HG02970 (cell line): ENCODE measurements around the gene ZNF862.
A peak's percentile ranks its signal among the peaks of the same experiment; 100 is the strongest.

ENCODE experiments used
- ATAC-seq: cut with Tn5 transposase; IDR thresholded peaks from one replicate; pipeline ENCODE4 v1.9.1; 2021; ENCODE audit warnings: mild to moderate bottlenecking, moderate library complexity, moderate number of reproducible peaks; ENCODE audit not compliant: unreplicated experiment, low FRiP score

Gene ZNF862

GRCh38 chr7:149863500-149863899, 25.3 kb downstream of the ZNF862 start:
- ATAC-seq = no peak

GRCh38 chr7:149864023-149864422, 25.8 kb downstream of the ZNF862 start:
- no peak for ATAC-seq

GRCh38 chr7:149864751-149865150, 26.6 kb downstream of the ZNF862 start:
- no peak for ATAC-seq

DNA sequence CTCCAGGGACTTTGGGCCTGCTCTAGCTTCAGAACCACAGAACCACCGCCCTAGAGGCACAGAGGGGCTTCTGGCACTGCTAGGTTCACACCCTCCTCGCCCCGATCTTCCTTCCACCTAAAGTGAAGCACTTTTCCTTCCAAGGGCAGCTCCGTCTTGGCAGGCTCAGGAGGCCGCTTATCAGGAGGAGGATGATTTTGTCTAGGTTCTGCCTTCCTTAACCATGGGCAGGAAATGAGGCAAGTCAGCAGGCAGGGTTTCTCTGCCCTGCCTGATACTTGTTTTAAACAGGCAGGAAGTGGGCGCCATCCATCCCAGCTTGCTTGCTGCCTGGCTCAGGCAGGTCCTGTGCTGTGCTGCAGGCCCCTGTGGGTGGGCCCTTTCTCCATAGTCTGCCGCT, 27.3 kb downstream of the ZNF862 start:
- no peak for ATAC-seq

DNA sequence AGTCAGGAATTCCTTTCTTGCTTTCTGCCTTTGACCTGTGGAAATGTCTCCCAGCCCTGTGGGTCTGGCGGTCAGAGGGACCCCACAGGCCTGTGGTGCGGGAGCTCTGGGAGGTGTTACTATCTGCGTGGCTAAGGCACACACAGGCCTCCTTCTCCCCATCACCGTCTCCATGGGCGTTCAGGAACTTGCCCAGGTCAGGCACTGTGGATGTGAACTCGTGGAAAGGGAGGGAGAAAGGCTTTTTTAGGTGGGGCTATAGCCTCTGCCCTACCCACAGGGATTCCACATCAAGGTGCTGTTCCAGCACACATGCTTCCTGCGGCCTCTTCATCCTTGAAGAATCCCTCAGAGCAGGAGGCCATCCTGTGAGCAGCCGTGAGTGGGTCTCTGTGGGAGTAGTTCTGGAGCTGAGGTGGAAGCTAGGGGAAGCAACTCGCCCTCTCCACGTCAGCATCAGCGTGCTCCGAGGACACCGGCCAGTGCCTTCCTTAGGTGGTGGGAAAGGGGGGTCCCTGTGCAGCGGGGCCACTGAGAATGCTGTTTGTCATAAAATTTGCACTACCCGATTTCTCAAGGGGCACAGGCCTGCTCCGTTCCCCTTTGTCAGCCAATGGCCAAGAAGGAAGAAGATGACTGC, 28.1 kb downstream of the ZNF862 start:
- no peak for ATAC-seq

DNA sequence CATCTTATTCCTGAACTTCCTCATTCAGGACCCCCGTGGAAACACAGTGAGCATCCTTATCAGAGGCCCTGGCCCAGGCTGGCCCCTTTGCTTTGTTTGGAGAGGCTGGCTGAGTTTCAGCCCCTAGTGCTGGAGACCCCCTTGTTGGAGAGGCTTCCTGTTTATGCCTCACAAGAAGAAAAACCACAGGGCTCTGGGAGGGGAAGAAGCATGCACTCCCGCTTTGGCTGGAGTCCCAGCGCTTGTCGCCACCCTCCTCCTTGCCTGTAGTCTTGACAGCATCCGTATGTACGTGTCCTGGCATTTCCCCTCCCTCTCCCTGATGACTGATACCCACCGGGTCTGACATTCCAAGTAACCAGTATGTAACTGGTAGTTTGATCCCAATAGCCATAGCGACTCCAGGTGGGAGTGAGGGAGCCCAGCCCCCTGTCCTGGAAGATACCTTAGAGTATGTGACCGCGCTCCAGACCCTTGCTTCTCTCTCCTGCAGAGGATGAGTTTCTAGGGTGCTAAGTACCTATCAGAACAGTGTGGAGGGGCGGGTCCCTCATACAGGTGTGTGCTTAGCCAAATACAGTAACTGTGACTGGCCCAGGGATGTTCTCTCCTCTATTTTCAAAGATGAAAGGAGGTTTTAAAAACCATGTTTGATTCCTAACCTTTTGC, 28.7 kb downstream of the ZNF862 start:
- no peak for ATAC-seq

GRCh38 chr7:149867762-149868622, 29.8 kb downstream of the ZNF862 start:
- no peak for ATAC-seq

DNA sequence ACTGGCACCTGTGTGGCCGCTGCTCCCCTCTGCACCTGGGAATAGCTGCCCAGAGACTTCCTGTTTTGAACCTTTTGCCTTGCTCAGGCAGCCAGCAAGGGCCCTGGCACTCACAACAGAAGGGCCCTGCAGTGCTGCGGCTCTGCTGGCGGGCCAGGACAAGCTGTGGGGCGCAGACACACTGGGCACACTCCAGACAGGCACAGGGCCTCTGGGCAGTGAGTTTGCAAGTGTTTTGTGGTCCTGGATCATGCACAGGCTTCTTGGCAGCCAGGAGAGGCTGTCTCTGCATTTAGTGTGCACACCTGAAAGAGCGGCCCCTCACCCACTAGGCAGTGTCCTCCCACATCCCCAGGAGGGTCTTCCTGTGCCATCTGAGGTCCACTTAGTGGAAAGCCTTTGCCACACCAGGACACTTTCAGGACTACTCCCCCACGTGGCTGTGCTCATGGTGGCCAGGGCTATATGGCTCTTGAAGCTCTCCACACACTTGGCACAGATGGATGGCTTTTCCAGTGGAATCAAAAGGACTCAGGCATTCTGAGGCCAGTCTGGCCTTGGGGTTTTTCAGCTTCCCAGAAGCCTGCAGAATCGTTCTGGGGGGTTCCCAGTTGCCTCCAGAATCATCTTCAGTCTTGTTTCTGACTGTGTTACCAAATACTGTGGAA, 30.6 kb downstream of the ZNF862 start:
- ATAC-seq = no peak

GRCh38 chr7:149869291-149869650, 31.1 kb downstream of the ZNF862 start:
- ATAC-seq = no peak

- no peak for ATAC-seq
These were observed 31.7 kb downstream of the ZNF862 start for GRCh38 chr7:149869867-149870266.

DNA sequence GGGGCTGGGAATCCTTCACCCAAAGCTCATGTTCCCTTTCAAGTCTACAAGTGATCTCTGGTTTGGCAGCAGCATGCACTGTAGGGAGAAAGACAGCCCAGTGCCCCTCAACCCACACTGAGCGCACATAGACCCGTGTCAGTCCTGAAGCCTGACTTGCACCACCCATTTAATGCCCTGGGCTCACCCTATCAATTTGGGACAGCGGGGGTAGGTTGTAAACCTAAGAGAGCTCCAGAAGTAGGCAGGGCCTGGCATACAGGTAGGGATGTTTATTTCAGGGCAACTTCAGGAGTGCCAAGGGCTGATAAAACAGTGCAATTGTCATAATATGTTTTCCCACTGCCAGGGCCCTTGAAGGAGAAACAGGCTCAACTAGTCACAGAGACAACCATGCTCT, 32.1 kb downstream of the ZNF862 start:
- ATAC-seq = no peak

DNA sequence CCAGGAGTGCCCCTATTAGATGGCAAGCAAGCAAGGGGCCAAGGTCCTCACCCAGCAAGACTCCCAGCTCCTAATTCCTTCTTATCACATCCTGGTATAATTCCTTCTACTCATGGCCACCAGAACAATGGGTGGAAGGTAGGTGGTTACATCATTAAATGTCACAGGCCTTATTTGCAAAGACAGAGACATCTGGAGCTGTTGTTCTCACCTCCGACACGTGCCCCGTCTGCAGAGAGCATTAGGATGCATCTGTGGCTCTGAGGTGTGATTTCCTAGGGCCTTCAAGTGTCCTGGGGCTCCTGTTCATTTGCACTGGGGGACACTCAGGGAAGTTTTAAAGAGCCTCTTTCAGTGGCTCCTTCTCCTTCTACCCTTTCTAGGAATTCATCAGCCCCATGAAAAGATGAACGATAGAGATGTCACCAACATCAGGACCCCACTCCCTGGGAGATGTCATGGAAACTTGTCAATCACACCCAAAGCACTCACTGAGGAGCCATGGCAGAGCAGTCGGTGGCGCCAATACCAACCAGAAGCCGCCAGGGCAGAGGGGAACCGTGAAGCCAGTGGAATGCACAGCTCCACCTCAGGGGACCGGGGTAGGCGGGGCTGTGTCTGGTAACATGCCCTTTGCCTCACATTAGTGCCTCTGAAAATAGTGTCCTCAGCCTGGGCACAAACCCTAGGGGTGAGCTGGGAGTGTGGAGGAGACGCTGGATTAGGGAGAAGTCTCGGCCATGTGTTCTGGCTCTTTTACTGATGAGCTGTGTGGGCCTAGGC, 32.7 kb downstream of the ZNF862 start:
- no peak for ATAC-seq

GRCh38 chr7:149871576-149871975, 33.4 kb downstream of the ZNF862 start:
- ATAC-seq = no peak

DNA sequence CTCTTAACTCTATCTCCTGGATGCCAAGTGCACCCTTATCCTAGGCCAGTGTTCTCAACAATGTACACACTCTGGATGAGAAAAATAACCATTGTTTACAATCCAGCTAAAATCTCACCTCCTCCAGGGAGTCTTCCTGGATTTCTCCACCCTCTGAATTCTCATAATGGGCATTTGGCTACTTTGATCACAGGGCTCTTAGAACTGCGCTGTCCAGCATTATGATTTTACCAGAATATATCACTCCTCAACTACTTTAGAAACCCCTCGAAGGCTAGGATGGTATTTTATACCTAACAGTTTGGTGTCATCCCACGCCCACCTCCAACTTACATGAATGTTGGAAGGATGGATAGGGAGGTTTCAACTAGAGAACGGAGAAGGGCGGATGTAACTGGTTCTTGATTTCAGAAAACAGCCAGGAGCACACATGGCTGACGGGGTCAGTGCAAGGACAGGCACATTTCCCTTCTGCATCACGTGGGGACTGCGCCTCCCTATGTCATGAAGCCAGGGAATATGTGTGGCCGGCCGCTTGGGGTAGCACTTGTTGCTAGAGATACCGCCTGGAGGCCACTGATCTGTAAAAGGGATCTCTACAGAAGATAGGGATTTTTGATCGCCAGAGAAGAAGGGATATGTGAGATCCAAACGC, 34.4 kb downstream of the ZNF862 start:
- no peak for ATAC-seq

- ATAC-seq = peak; percentile 90
These were observed 35.1 kb downstream of the ZNF862 start, which contains the start of gene ATP6V0E2 for GRCh38 chr7:149873074-149873969. ATP6V0E2 (plus strand) TSS chr7:149873969; CDS start chr7:149874066, 97 bp downstream.

DNA sequence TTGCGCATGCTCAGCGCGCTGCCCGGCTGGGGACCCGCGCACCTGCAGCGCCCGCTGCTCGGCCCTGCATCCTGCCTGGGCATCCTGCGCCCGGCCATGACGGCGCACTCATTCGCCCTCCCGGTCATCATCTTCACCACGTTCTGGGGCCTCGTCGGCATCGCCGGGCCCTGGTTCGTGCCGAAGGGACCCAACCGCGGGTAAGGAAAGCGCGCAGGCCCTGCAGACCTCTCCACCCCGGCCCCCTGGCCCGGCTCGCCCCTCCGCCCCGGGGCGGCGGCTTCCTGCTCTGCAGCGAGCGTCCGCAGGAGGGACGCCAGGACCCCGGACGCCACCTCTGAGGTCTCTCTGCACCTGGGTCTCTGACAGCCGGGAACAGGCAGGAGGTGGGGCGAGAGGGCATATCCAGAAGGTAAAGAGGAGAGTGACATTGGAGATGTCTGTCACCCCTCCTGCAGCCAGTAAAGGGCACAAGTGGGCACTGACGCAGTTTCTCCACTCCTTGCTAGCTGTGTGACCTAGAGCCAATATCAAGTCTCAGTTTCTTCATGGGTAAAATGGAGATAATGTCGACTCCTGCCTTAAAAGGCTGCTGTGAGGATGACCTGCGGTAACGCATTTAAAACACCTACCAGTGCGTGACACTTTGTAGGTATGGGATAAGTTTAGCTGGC, 35.9 kb downstream of the ZNF862 start:
- peak; percentile 32 for ATAC-seq

DNA sequence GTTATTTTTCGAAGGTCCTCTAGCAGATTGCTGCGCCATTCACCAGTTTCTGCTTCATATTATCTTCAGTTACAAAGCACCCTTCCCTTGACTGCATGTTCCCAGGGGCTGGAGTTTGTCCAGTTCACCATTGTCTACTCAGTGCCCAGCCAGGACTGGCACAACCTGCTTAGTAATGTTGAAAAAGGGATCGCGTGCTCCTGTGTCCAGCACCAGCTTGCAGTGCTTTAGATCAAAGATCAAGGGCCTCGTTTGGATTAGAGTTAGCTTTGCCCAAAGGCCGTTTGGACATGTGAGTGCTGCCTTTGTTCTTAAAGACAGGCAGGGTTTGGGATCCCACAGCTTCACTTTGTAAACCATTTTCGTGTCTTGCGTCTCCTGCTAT, 36.5 kb downstream of the ZNF862 start:
- no peak for ATAC-seq

DNA sequence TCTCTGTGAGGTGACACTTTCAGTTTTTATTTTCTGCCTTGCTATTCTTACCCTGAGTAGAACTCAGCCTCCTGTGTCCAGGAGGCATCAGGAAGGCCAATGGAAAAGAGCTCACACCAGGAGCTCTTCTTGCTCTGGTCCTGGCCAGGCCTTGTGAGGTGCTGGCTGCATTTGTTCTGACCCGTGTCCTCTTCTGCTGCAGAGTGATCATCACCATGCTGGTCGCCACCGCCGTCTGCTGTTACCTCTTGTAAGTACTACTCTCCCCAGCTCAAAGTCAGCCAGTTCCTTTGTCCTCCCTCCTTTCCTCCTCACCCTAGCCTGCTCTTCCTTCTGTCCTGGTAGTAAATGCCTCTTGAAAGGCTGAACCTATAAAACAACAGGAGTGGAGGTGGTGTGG, 37.2 kb downstream of the ZNF862 start:
- ATAC-seq = no peak
